ENCODE results near the gene HELZ2.

HELZ2 gene

DNA sequence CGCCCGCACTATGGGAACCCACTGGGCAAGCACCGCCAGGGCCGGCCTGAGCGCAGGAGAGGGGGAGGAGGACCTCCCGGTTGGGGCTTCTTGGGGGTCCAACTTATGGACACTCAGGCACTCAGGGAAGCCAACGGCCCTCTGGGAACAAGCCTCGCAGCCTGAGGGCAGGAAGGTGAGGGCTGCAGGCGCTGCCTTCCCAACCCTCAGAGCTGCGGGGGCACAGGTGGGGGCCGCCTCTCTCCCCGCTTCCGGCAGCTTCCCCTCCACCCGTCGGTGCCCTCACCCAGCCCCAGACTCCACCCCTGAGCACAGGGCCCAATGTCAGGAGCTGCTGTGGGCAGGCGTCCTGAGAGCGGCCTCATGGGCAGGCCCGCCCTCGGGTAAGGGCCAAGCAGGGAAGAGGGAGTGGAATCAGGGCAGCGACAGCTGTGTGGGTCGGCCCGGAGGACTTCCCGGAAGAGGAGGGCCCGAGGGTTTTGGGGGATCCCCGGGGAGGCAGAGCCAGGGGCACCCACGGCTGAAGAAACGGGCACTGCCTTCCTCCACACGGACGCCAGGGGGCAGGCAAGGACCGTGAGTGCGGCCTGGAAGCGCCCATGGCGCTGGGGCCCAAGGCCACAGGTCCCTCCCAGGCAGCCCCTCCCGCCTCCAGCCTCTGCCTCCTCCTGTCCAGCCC is 36.4 kb downstream of the HELZ2 start (continued):
- TF ChIP-seq ZNF529 (tag by site-specific recombination; IDR thresholded peaks at IDR 0.05; ENCODE audit: insufficient replicate concordance) (no peak), ZNF621 (tag by site-specific recombination; IDR thresholded peaks at IDR 0.05) (no peak), KLF16 (tag by site-specific recombination; IDR thresholded peaks at IDR 0.05) (peak; percentile 91), ZNF585B (tag by site-specific recombination; IDR thresholded peaks at IDR 0.05) (no peak), ZNF501 (tag by site-specific recombination; IDR thresholded peaks at IDR 0.05) (no peak), ZNF510 (tag by site-specific recombination; IDR thresholded peaks at IDR 0.05; ENCODE audit: insufficient replicate concordance) (no peak), IKZF3 (tag by site-specific recombination; IDR thresholded peaks at IDR 0.05) (no peak), ZSCAN23 (tag by site-specific recombination; IDR thresholded peaks at IDR 0.05) (no peak), ZNF391 (tag by site-specific recombination; IDR thresholded peaks at IDR 0.05; ENCODE audit: borderline replicate concordance, low read depth) (peak; percentile 89), ZNF514 (tag by site-specific recombination; IDR thresholded peaks at IDR 0.05) (no peak), ZXDB (tag by site-specific recombination; IDR thresholded peaks at IDR 0.05) (peak; percentile 83), ZNF335 (tag by site-specific recombination; conservative IDR thresholded peaks at IDR 0.05) (peak; percentile 100), ZNF473 (tag by site-specific recombination; IDR thresholded peaks at IDR 0.05) (no peak), ZNF76 (tag by site-specific recombination; IDR thresholded peaks at IDR 0.05; ENCODE audit: borderline replicate concordance, low read depth) (peak; percentile 55; the same call in 1 of the 2 replicates), ZNF624 (tag by site-specific recombination; IDR thresholded peaks at IDR 0.05) (no peak), ZNF324 (tag by site-specific recombination; IDR thresholded peaks at IDR 0.05) (peak; percentile 91), ZNF776 (tag by site-specific recombination; IDR thresholded peaks at IDR 0.05; ENCODE audit: borderline replicate concordance) (no peak), SETDB1 (IDR thresholded peaks at IDR 0.05; ENCODE audit: insufficient read length, low read length) (no peak), ZNF629 (tag by site-specific recombination; IDR thresholded peaks at IDR 0.05) (peak; percentile 69; the same call in 1 of the 2 replicates), ZFP41 (tag by site-specific recombination; IDR thresholded peaks at IDR 0.05; ENCODE audit: borderline replicate concordance) (no peak), ZNF23 (tag by site-specific recombination; IDR thresholded peaks at IDR 0.05; ENCODE audit: borderline replicate concordance) (no peak), ZNF549 (tag by site-specific recombination; IDR thresholded peaks at IDR 0.05) (no peak), ZNF223 (tag by site-specific recombination; IDR thresholded peaks at IDR 0.05) (no peak), ZNF426 (tag by site-specific recombination; IDR thresholded peaks at IDR 0.05) (no peak), ZNF600 (tag by site-specific recombination; IDR thresholded peaks at IDR 0.05) (peak; percentile 61; the same call in 1 of the 2 replicates), GLI4 (tag by site-specific recombination; IDR thresholded peaks at IDR 0.05) (no peak), ZNF423 (tag by site-specific recombination; IDR thresholded peaks at IDR 0.05) (peak; percentile 96), ZNF155 (tag by site-specific recombination; IDR thresholded peaks at IDR 0.05) (no peak)
- TF ChIP-seq, protein P1, sequence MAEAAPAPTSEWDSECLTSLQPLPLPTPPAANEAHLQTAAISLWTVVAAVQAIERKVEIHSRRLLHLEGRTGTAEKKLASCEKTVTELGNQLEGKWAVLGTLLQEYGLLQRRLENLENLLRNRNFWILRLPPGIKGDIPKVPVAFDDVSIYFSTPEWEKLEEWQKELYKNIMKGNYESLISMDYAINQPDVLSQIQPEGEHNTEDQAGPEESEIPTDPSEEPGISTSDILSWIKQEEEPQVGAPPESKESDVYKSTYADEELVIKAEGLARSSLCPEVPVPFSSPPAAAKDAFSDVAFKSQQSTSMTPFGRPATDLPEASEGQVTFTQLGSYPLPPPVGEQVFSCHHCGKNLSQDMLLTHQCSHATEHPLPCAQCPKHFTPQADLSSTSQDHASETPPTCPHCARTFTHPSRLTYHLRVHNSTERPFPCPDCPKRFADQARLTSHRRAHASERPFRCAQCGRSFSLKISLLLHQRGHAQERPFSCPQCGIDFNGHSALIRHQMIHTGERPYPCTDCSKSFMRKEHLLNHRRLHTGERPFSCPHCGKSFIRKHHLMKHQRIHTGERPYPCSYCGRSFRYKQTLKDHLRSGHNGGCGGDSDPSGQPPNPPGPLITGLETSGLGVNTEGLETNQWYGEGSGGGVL (tag by site-specific recombination; IDR thresholded peaks at IDR 0.05), result peak; percentile 96
- TF ChIP-seq, protein P2, sequence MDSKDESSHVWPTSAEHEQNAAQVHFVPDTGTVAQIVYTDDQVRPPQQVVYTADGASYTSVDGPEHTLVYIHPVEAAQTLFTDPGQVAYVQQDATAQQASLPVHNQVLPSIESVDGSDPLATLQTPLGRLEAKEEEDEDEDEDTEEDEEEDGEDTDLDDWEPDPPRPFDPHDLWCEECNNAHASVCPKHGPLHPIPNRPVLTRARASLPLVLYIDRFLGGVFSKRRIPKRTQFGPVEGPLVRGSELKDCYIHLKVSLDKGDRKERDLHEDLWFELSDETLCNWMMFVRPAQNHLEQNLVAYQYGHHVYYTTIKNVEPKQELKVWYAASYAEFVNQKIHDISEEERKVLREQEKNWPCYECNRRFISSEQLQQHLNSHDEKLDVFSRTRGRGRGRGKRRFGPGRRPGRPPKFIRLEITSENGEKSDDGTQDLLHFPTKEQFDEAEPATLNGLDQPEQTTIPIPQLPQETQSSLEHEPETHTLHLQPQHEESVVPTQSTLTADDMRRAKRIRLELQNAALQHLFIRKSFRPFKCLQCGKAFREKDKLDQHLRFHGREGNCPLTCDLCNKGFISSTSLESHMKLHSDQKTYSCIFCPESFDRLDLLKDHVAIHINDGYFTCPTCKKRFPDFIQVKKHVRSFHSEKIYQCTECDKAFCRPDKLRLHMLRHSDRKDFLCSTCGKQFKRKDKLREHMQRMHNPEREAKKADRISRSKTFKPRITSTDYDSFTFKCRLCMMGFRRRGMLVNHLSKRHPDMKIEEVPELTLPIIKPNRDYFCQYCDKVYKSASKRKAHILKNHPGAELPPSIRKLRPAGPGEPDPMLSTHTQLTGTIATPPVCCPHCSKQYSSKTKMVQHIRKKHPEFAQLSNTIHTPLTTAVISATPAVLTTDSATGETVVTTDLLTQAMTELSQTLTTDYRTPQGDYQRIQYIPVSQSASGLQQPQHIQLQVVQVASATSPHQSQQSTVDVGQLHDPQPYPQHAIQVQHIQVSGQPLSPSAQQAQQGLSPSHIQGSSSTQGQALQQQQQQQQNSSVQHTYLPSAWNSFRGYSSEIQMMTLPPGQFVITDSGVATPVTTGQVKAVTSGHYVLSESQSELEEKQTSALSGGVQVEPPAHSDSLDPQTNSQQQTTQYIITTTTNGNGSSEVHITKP (tag by site-specific recombination; IDR thresholded peaks at IDR 0.05), result peak; percentile 75
- TF ChIP-seq, protein P3, sequence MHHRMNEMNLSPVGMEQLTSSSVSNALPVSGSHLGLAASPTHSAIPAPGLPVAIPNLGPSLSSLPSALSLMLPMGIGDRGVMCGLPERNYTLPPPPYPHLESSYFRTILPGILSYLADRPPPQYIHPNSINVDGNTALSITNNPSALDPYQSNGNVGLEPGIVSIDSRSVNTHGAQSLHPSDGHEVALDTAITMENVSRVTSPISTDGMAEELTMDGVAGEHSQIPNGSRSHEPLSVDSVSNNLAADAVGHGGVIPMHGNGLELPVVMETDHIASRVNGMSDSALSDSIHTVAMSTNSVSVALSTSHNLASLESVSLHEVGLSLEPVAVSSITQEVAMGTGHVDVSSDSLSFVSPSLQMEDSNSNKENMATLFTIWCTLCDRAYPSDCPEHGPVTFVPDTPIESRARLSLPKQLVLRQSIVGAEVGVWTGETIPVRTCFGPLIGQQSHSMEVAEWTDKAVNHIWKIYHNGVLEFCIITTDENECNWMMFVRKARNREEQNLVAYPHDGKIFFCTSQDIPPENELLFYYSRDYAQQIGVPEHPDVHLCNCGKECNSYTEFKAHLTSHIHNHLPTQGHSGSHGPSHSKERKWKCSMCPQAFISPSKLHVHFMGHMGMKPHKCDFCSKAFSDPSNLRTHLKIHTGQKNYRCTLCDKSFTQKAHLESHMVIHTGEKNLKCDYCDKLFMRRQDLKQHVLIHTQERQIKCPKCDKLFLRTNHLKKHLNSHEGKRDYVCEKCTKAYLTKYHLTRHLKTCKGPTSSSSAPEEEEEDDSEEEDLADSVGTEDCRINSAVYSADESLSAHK (tag by site-specific recombination; IDR thresholded peaks at IDR 0.05), result peak; percentile 88
- TF ChIP-seq, protein P4, sequence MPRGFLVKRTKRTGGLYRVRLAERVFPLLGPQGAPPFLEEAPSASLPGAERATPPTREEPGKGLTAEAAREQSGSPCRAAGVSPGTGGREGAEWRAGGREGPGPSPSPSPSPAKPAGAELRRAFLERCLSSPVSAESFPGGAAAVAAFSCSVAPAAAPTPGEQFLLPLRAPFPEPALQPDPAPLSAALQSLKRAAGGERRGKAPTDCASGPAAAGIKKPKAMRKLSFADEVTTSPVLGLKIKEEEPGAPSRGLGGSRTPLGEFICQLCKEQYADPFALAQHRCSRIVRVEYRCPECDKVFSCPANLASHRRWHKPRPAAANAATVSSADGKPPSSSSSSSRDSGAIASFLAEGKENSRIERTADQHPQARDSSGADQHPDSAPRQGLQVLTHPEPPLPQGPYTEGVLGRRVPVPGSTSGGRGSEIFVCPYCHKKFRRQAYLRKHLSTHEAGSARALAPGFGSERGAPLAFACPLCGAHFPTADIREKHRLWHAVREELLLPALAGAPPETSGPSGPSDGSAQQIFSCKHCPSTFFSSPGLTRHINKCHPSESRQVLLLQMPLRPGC (tag by site-specific recombination; IDR thresholded peaks at IDR 0.05), result no peak

All from HEK293 (cell line).